ENCODE results near the gene ZNF541. TPM values are rescaled to one million over a fixed set of nuclear protein-coding genes. Genes with fewer than 3 reads are reported as not detected.
"Not testable (repeated sequence)": the region's sequence is repeated elsewhere in the genome, so short reads cannot be mapped to it uniquely, and the experiment has no call there.

Gene ZNF541
- polyA plus RNA-seq, 1 donor: 0.08 TPM

DNA sequence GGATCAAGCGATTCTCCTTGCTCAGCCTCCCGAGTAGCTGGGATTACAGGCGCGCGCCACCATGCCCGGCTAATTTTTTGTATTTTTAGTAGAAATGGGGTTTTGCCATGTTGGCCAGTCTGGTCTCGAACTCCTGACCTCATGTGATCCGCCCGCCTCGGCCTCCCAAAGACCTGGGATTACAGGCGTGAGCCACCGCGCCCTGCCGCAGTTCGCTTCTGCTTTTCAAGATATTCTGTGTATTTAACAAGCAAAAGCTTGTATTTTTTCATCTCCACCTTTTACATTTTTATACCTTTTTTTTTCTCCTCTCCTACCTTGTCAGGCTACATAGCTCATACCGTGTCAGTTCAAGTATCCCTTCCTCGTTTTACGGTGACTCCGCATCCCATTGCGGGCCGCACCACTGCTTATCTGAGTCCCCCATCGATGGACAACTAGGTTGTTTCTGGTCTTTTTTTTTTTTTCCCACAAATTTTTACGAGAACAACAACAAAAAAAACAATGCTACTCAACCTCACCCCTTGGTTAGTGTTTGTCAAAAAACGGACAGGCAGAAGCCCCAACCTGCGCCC, 26.8 kb upstream of the ZNF541 start:
- DNase-seq (ENCODE audit: low read depth): not testable (repeated sequence)

DNA sequence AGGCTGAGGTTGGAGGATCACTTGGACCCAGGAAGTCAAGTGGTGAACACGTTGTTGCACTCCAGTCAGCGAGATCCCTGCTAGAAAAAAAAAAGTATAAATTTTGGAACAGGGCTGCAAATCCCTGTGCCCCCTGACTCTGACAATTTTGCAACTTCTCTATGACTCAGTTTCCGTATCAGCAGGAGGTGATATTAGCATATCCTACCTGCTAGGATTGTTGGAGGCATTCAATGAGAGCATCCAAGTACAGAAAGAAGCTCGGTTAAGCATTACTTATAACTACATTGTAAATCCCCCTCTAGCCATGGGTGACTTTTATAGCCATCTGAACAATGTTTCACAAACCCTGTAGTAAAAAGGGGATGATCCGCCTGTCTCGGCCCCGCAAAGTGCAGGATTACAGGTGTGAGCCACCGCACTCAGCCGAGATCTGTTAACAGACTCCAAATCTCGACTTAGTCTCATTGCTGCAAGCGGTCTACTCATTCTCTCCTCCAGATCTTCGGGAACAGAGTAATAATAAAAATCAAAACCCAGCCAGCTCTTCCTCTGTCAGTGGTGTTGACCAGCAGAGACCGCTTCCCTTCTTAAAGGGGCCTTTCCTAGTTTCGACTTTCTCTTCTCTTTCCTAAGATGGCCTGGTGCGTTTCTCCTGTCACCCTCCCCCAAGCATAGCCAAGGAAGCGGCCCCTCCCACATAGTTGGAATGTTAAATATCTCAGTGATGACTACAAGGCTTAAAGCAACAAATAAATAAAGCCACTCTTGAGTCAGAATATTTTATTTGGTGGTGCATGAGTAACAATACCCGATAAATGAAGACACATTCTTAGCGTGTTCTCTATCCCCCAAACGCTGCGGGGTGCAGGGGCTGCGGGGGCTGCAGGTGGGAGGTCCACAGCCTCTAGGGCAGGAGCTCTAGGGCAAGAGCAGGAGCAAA, 25.7 kb upstream of the ZNF541 start:
- no peak for DNase-seq (ENCODE audit: low read depth)

DNA sequence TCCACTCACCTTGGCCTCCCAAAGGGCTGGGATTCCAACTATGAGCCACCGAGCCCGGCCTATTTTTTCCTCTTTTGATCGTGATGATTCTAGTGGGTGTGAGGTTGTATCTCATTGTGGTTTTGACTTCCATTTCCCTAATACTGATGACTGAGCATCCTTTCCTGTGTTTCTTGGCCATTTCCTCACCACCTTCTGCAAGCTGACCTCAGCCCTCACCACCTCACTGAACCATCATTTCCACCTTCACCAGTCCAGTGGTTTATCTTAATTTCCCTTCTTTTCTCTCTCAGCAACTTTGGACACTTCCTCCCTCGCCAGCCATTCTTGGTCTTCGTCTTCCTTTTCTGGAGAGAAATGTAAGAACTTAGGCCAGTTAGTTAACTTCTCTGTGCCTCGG, 23.0 kb upstream of the ZNF541 start:
- DNase-seq (ENCODE audit: low read depth): no peak

DNA sequence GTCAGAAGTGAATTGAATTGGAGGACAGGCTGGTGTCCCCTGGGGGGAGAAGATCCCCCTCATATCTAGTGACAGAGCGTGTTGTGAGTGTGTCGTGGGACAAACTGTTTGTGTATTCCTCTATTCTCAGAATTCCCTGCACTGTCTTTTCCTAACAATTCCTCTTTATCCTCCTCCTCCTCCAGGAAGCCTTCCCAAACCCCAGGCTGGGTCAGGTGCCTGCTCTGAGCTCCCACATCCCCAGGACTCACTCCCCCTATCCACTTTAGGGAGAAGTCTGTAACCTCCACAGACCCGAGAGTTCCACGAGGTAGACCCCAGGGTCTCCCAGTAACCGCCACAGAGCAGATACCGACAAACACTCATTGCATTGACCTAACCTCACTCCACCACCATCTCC, 20.9 kb upstream of the ZNF541 start:
- DNase-seq (ENCODE audit: low read depth): no peak

DNA sequence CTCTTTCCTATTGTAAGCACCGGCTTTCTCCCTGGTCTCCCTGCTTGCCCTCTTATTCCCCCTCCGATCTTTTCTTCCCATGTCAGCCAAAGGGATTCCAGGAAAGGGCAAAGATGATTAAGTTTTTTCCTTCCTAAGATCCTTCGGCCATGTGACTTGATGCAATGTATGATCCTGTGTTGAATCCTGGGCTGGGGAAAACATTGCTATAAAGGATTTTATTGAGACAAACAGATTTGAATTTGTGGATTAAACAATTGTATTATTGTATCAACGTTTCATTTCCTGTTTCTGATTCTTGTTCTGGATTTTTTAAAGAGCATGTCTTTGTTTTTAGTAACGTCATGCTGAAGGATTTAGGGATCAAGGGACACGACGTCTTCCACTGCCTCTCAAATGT, 16.9 kb upstream of the ZNF541 start:
- no peak for DNase-seq (ENCODE audit: low read depth)

DNA sequence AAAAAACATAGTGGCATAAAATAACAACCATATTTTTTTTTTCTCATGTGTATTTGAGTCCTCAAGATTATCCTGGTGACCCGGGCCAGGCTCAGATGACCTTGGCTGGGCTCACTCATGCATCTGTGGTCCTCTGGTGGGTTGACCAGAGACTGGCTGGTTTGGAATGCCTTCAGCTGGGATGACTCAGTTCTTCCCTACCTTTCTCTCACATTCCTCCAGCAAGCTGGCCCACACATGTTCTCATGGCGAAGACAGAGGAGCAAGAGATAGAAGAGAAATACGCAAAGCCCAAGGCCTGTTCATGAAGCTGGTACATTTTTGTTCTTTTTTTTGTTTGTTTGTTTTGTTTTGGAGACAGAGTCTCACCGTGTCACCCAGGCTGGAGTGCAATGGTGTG, 14.3 kb upstream of the ZNF541 start:
- no peak for DNase-seq (ENCODE audit: low read depth)

DNA sequence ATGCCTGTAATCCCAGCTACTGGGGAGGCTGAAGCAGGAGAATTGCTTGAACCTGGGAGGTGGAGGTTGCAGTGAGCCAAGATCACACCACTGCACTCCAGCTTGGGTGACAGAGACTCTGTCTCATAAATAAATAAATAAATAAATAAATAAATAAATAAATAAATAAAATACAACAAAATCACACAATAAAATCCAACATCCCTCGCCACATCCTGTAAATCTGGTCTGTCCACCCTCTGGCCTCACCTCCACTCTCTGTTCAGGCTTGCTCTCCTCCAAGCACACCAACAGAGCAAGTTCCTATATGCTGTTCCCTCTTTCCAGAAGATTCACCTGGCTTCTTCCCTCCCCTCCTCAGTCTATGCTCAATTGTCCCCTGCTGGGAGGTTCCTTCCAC, 10.2 kb upstream of the ZNF541 start:
- DNase-seq (ENCODE audit: low read depth): not testable (repeated sequence)

DNA sequence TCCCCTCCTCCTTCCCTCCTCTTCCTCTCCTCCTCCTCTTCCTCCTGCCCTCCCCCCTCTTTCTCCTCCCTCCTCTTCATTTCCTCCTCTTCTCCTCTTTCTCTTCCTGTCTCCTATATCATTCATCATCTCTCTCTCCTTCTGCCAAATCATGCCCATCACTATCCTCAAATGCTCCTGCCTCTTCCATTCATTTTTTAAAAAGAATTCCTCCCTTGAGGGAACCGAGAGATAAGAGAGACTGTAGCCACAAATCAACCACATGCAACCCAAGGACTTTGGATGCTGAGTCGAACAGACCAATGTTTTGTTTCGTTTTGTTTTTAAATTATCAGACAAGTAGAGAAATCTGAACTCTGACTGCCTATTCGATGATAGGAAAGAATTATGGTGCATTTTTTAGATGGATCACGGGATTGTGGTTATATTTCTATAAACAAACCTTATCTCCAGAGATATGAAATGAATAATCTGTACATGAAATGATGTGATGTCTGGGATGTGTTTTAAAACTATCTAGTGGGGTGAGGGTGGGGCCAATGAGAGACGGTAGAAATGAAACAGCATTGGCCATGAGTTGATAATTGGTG, 9.5 kb upstream of the ZNF541 start:
- no peak for DNase-seq (ENCODE audit: low read depth)

DNA sequence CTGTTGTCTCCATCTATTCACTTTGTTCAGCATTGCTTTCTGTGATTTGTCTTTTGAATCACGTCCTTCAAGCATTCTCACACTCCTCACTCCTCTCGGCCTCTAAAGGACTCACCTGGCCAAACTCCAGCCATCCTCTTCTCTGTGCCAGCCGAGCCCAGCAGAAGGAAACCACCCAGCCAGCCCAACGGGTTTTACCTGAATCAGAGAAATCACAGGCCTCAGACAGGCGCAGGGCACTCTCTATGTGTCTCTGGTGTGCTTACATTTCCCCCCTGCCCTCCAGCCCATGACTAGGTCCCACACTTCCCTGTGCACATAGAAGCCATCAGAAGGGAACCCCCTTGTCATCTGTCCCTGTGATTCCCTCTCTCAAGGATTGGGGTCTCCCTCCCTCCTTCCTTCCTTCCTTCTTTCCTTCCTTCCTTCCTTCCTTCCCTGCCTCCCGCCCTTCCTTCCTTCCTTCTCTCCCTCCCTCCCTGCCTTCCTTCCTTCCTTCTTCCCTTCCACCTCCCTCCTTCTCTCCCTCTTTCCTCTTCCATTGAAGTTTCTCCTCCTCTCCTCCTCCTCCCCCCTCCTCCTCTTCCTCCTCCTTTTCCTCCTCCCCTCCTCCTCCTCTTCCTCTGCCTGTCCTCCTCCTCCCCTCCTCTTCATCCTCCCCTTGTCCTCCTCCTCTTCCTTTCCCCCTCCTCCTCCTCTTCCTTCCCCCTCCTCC, 8.8 kb upstream of the ZNF541 start:
- no peak for DNase-seq (ENCODE audit: low read depth)

DNA sequence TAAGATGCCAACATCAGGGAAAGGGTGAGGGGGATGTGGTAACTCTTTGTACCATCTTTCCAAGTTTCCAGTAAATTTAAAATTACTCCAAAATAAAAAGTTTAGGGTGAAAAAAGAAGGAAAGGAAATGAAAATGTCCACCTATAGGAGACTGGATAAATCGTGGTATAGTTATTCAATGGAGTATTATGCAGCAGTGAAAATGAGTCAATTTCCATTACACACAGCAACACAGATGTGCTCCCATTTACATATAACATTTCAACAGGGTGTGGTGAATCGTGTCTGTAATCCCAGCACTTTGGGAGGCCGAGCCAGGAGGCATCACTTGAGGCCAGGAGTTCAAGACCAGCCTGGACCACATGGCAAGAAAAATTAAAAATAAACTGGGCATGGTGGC, 7.4 kb upstream of the ZNF541 start:
- DNase-seq (ENCODE audit: low read depth): no peak

DNA sequence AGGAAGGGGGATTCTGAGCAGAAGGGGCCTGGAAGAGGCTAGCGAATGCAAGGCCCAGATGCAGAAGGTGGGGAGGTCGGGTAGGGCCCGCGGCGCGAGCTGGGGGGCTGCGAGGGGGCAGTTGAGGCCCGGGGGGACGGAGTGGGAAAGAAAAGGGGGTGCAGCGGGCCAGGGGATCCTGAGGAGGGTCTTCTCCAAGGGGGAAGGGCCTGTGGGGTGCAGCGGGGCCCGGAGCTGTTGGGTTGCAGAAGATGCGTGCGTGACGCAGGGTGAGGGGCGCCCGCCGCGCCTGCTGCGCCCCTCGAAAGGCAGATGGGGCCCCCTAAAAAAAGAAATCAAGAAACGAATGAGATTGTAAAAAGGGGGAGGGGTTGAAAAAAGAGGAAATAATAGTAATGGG, 313 bp downstream of the ZNF541 start:
- no peak for DNase-seq (ENCODE audit: low read depth)

DNA sequence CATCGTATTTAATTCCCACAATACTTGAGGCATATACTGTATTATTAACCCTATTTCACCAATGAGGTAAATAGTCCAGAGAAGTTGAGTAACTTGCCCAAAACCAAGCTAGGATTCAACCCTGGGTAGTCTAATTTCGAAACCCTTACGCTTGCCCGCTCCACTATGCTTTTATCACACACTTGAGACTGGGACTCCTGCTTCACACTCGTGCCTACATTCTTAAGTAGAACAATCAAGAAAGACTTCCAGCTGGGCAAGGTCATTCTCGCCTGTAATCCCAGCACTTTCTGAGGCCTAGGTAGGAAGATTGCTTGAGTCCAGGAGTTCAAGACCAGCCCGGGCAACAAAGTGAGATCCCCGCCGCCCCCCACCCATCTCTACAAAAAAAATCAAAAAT, 3.6 kb downstream of the ZNF541 start:
- no peak for DNase-seq (ENCODE audit: low read depth)

DNA sequence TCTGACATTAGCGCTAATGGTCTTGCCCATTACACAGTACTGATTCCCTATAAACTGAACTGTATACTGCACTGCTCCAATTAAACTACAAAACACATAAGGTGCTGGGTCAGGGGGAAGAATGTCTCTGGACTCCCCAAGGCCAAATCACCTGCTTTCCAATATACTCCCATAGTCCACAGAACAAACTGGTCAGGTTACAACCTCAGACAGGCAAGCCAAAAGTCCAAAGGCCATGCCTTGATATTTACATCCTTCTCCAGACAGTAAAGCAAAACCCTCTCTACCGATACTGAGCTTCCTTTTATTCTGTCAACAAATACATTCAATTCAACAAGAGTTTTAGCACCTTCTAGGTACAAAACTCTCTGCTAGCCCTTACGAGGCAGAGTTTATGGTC, 8.9 kb downstream of the ZNF541 start:
- no peak for DNase-seq (ENCODE audit: low read depth)

DNA sequence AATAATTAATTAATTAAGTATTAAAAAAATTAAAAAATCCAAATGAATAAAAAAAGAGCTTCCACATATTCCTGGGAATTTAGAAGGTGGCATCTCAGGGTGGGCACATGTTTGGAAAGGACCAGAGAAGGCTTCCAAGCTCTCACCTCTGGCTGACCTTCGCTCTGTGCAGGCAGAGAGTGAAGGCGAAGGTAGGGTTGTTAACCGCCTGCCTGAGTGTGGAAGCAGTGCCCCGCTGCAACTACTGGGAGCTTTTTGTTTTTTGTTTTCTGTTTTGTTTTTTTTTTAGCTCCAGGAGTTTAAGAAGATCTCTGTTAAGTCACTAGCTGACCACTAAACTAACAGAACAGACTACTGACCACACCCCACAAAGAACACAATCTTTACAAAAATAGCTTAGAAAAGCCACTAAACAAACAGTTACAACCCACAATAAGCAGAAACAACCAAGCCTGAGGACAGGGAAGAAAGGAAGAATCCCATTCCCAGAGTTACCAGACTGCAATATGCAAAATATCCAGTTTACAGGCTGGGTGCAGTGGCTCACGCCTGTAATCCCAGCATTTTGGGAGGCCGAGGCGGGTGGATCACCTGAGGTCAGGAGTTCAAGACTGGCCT, 11.4 kb downstream of the ZNF541 start:
- no peak for DNase-seq (ENCODE audit: low read depth)

DNA sequence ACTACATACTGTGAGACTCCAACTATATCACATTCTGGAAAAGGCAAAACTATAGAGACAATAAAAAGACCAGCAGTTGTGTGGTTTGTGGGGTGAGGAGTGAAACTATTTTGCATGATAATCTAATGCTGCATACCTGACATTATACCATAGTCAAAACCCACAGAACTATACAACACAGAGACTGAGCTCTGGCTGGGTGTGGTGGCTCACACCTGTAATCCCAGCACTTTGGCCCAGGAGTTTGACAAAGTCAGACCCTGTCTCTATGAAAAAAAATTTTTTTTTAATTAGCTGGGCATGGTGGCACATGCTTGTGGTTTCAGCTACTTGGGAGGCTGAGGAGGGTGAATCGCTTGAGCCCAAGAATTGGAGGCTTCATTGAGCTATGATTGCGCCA, 11.9 kb downstream of the ZNF541 start:
- DNase-seq (ENCODE audit: low read depth): no peak

DNA sequence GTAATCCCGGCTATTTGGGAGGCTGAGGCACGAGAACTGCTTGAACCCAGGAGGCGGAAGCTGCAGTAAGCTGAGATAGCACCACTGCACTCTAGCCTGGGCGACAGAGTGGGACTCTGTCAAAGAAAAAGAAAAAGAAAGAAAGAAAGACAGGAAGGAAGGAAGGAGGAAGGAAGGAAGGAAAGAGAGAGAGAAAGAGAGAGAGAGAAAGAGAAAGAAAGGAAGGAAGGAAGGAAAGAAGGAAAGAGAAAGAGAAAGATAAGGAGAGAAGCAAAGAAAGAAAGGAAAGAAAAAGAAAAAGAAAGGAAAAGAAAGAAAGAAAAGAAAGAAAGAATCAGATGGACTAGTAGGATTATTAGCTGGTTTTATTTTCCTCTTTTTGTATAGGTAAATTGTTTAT, 22.8 kb downstream of the ZNF541 start:
- DNase-seq (ENCODE audit: low read depth): no peak

DNA sequence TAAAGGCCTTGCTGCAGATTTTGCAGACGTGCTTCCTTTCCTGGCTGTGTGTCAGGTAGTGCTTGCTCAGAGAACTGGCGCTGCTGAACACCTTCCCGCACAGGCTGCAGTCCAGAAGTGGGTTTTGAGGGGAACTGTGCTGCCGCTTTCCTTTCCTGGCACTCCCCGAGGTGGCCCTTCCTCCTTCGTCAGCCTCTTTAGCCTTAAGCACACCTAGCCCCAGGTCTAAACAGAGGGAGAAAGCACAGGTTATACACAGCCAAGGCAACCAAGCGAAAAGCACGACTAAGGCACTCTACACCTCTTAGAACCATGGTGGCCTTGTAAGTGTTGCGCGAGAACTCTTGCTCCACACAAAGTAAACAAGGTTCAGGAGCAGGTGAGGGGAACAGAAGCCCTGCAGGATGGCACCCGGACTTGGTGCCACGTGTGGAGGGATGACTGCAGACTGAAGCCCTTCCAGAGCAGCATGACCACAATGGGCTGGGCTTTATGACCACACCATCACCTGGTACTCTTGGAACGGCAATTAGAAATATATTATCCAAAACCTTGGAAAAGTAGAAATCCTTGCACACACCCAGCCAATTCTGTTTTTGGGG, 23.6 kb downstream of the ZNF541 start:
- DNase-seq (ENCODE audit: low read depth): no peak

DNA sequence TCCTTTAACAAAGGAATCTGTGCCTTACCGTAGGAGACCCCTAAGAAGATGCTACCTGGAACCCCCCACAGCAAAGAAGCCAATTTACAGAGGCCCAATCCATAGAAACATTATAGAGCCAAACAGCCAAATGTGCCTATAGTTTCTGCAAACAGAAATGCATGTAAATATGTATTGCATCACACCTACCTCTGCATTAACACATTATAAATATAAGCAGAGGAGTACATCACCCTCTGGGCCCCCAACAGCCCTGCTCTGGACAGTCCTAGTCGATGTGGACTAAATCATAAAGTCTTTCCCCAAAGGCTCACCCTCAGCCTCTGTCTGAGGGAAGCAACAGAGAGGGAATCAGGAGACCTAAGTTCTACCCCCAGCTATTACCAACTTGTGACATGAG, 25.7 kb downstream of the ZNF541 start:
- no peak for DNase-seq (ENCODE audit: low read depth)

DNA sequence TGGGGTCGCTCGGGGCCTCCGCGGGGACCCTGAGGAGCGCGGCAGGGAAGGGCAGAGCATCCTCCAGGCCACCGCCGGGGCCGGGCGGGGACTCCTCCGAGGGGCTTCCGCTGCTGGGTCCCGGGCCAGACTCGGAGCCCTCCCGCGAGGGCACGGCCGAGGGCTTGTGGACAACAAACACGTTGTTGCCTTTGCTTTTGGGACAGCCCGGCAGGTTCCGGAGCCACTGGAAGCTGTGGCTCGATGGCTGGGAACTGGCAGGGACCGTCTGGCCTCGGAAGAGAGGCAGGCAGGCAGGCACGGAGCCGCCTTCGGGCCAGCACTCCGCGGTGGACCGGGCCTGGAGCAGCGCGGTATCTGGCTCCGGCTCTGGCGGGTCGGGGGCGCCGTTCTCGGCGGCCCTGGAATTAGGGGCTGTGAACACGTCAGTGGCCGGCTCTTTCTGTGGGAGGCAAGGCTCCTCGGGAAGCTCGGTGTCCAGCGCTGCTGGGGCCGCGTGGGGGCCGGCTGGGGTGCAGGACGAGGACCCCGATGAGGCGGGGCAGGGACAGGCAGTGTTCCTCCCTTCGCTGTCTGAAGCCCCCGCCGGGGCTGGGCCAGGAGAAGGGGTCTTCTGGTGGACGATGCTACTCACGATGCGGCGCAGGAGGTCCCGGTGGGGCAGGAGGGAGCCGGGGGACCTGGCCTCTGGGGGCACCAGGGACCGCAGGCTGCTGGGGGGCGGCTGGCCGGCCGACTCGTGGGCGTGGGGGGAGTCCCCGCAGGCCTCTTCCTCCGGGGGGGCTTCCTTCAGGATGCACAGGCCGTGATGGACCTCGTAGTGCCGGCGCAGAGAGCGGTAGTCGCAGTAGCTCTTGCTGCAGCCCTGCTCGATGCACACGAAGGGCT, 27.6 kb downstream of the ZNF541 start:
- DNase-seq (ENCODE audit: low read depth): no peak

DNA sequence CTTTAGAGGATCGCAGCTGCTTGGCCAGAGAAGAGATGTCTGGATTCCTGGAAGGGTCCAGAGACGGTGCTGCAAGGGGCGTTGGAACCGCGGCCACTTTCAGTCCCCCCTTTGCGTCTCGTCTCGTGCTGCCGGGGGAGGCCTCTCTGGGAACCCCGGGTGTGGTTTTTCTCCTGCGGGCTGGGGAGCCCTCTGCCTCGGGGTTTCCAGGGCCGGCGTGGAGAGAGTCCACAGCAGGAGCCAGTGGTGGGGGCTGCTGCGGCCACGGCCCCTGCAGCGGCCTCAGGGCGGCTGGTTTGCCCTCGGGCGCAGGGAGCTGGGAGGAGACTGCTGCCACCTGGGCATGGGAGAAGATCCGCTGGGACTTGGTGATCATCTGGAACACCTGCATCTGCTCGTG, 28.5 kb downstream of the ZNF541 start:
- no peak for DNase-seq (ENCODE audit: low read depth)

DNA sequence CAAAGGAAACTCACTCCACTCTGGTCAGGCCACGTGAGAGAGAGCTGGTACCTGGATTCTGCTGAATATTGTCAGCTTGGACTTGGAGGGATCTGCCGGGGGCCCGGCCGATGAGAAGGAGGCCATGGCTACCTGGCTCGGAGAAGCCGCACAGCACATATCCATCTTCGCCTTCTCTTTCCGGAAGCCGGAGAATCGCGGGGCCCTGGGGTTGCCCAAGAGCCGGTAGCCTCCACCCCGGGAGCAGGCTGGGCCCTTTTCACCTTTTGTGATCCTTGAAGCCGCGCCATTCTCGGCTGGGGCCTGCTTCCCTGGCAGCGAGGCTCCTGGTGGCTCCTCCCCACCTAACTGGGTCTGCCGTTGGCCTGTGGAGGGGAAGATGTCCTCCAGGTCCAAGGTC, 28.9 kb downstream of the ZNF541 start:
- DNase-seq (ENCODE audit: low read depth): no peak

Measured in forelimb muscle (tissue), 1 donor.